ACC112 (cell line): ENCODE data around the gene RNASE8.

Experiments
- H2AFZ ChIP-seq: fragments of 200-600 bp; sonication (generic); one replicate; pipeline ENCODE4 v1.6.0; 2017; ENCODE audit warnings: antibody characterized with exemption, low read length; ENCODE audit not compliant: unreplicated experiment
- H3K27ac ChIP-seq: fragments of 200-600 bp; sonication (generic); 2 replicates; pipeline ENCODE4 v1.5.1; 2014; ENCODE audit warnings: low read depth, mild to moderate bottlenecking, antibody characterized with exemption, low read length, moderate library complexity
- H3K27me3 ChIP-seq: fragments of 200-600 bp; sonication (generic); 2 replicates; pipeline ENCODE4 v1.6.1; 2014; ENCODE audit warnings: mild to moderate bottlenecking, antibody characterized with exemption, low read length, moderate library complexity, mixed read lengths; ENCODE audit not compliant: insufficient read depth
- H3K36me3 ChIP-seq: fragments of 200-600 bp; sonication (generic); 2 replicates; pipeline ENCODE4 v1.6.1; 2016; ENCODE audit warnings: mild to moderate bottlenecking, antibody characterized with exemption, low read length, moderate library complexity, mixed read lengths; ENCODE audit not compliant: insufficient read depth
- H3K4me1 ChIP-seq: fragments of 200-600 bp; sonication (generic); one replicate; pipeline ENCODE4 v1.6.1; 2016; ENCODE audit warnings: low read length, mixed read lengths; ENCODE audit not compliant: insufficient read depth, unreplicated experiment, control insufficient read depth
- H3K4me3 ChIP-seq: fragments of 200-600 bp; sonication (generic); 2 replicates; pipeline ENCODE4 v1.5.1; 2014; ENCODE audit warnings: mild to moderate bottlenecking, low read depth, low read length
- H3K79me2 ChIP-seq: fragments of 200-600 bp; sonication (generic); one replicate; pipeline ENCODE4 v1.6.0; 2016; ENCODE audit warnings: low read length; ENCODE audit not compliant: control insufficient read depth, unreplicated experiment, insufficient read depth

The RNASE8 gene

DNA sequence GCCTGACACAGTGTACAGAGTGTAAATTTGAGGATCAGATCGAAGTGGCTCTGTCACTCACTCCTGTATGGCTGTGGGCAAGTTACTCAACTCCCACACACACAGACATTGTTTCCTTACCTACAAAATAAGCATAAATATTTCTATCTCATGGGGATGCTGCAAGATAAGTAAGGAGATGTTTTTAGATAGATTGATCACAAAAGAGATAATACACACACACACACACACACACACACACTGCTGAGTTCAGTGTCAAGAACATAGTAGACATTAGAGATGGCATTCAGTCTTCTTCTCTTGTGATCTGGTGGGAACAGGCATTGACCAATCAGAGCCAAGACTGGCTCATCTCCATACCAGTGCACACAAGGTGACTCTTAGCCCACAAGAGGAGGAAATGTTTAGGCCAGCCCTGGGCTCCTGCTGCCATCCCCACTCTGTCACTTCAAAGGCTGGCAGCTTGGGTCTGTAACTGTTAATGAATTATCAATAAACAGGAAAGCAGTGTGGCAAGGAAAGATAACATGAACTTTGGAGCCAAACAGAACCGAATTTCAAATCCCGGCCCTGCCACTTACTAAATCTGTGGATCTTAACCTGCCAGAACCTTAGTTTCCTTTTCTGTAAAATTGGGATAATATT is 3.4 kb upstream of the RNASE8 start:
- H3K79me2 ChIP-seq = no peaks in the 10 kb centered on the region
- peaks cover 3% of the 10 kb centered on the region for H3K4me1 ChIP-seq
- H3K27ac ChIP-seq = no peak overlapping the region
- no peaks in the 10 kb centered on the region; the same call in 1 of the 2 replicates for H3K27me3 ChIP-seq
- H2AFZ ChIP-seq = no peak overlapping the region
- H3K4me3 ChIP-seq = no peak overlapping the region
- H3K36me3 ChIP-seq = no peaks in the 10 kb centered on the region

DNA sequence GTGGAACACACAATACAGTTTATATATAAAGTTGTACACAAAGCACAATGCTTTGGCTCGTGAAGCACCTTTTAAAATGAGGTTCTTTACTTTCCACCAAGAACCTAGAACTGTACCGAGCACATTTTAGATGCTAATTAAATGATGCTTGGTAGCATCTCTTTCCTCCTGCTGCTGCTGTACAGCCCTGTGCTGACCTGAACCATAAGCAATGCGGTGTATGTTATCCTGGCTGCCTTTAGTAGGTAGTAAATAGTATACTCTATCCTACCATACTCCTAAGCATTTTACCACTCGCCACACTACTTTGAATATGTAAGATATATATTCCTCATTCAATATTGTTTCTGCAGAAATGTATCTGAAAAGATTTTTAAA is 2.9 kb upstream of the RNASE8 start:
- no peaks in the 10 kb centered on the region for H3K79me2 ChIP-seq
- H3K27me3 ChIP-seq = no peaks in the 10 kb centered on the region; the same call in 1 of the 2 replicates
- no peak overlapping the region for H3K27ac ChIP-seq
- H3K36me3 ChIP-seq = no peaks in the 10 kb centered on the region
- H2AFZ ChIP-seq = no peak overlapping the region
- H3K4me3 ChIP-seq = no peak overlapping the region
- no peaks in the 10 kb centered on the region for H3K4me1 ChIP-seq

GRCh38 chr14:21055432-21056117 is 2.0 kb upstream of the RNASE8 start:
- no peaks in the 10 kb centered on the region for H3K36me3 ChIP-seq
- H3K4me3 ChIP-seq = no peak overlapping the region
- no peak overlapping the region for H2AFZ ChIP-seq
- no peaks in the 10 kb centered on the region for H3K4me1 ChIP-seq
- H3K27me3 ChIP-seq = no peaks in the 10 kb centered on the region; the same call in 1 of the 2 replicates
- no peak overlapping the region for H3K27ac ChIP-seq
- H3K79me2 ChIP-seq = no peaks in the 10 kb centered on the region

DNA sequence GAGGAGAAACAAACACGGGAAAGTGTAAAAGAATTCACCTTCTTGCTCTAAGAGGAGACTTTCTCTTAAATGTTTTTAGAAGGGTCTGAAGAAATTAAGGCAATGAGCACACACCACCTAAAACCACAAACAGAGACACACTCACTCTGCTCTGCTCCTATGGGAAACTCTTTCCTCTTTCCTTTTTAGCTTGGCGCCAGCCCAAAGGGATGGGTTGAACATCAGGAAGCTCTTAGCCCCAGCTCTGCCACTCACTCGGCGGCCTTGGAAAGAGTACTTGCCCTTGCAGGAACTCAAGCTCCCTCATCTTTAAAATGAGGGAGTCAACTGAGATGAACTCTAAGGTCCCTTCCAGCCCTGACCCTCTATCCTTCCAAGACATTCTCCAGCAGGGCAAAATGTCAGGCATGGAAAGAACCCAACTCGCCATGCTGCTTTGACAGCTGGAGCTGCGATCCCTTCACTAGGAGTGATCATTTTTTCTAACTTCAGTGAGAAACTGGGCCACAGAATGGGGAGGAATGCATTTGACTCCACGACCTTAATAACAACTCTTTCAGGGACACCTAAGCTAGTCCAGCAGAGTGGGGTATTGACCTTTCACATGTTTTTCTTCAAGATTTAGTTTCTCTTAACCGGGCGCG is 980 bp upstream of the RNASE8 start:
- no peak overlapping the region for H2AFZ ChIP-seq
- H3K27ac ChIP-seq = no peak overlapping the region
- no peaks in the 10 kb centered on the region for H3K4me1 ChIP-seq
- no peaks in the 10 kb centered on the region for H3K36me3 ChIP-seq
- no peaks in the 10 kb centered on the region for H3K79me2 ChIP-seq
- no peak overlapping the region for H3K4me3 ChIP-seq
- peaks cover 8% of the 10 kb centered on the region for H3K27me3 ChIP-seq

DNA sequence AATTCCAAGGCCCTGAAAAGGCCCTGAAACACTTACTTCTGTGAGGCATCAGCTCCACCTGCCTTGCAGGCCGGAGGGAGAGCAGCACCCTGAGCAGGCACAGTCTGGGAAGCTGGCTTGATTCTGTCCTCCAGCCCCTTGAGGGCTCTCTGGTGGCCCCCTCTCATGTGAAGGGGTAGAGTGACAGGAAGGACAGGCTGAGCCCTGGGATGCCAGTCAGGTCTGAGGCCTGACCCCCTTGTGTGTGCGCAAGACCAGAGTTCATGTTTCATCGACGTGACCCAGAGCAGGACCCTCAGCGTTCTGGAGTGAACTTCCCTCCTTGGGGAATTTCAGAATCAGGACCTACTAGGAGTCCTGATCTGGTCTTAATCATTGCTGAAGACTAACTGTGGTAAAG is 1.3 kb downstream of the RNASE8 start:
- peaks cover 9% of the 10 kb centered on the region for H3K4me1 ChIP-seq
- no peak overlapping the region for H2AFZ ChIP-seq
- no peak overlapping the region for H3K4me3 ChIP-seq
- H3K27ac ChIP-seq = no peak overlapping the region
- H3K27me3 ChIP-seq = peaks cover 8% of the 10 kb centered on the region; the same call in 1 of the 2 replicates
- H3K36me3 ChIP-seq = no peaks in the 10 kb centered on the region
- H3K79me2 ChIP-seq = no peaks in the 10 kb centered on the region

GRCh38 chr14:21059842-21060613 is 2.4 kb downstream of the RNASE8 start:
- Histone ChIP-seq H2AFZ (no peak overlapping the region), H3K27ac (no peak overlapping the region), H3K4me3 (no peak overlapping the region), H3K27me3 (peaks cover 8% of the 10 kb centered on the region; the same call in 1 of the 2 replicates), H3K36me3 (no peaks in the 10 kb centered on the region), H3K4me1 (peaks cover 9% of the 10 kb centered on the region), H3K79me2 (no peaks in the 10 kb centered on the region)

- Histone ChIP-seq H3K36me3 (no peaks in the 10 kb centered on the region), H3K27ac (no peak overlapping the region), H2AFZ (no peak overlapping the region), H3K27me3 (peaks cover 8% of the 10 kb centered on the region; the same call in 1 of the 2 replicates), H3K4me3 (no peak overlapping the region), H3K4me1 (peaks cover 9% of the 10 kb centered on the region), H3K79me2 (no peaks in the 10 kb centered on the region)
Measured at GRCh38 chr14:21060614-21061346, 3.2 kb downstream of the RNASE8 start.

DNA sequence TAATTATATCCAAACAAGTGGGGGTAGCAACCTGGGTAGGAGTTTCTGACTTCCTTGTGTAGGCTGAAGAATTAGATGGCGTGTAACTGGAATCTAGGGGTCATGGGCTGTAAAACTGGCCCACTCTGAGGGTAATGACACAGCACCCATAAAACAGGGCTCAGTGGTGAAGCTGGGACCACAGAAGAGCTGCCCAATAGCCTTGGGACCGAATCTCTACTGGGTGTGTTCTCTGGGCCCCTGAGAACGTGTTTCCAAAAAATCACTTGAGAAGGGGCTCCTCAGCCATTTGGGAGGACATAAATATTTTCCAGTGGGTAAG is 3.7 kb downstream of the RNASE8 start:
- Histone ChIP-seq H3K4me1 (peaks cover 9% of the 10 kb centered on the region), H2AFZ (no peak overlapping the region), H3K36me3 (no peaks in the 10 kb centered on the region), H3K27ac (no peak overlapping the region), H3K4me3 (no peak overlapping the region), H3K27me3 (peaks cover 8% of the 10 kb centered on the region; the same call in 1 of the 2 replicates), H3K79me2 (no peaks in the 10 kb centered on the region)

GRCh38 chr14:21063479-21063878 is 5.9 kb downstream of the RNASE8 start:
- H3K27me3 ChIP-seq = peaks cover 8% of the 10 kb centered on the region; the same call in 1 of the 2 replicates
- no peak overlapping the region for H2AFZ ChIP-seq
- H3K79me2 ChIP-seq = no peaks in the 10 kb centered on the region
- no peak overlapping the region for H3K4me3 ChIP-seq
- H3K4me1 ChIP-seq = peaks cover 10% of the 10 kb centered on the region
- H3K27ac ChIP-seq = no peak overlapping the region
- H3K36me3 ChIP-seq = no peaks in the 10 kb centered on the region

DNA sequence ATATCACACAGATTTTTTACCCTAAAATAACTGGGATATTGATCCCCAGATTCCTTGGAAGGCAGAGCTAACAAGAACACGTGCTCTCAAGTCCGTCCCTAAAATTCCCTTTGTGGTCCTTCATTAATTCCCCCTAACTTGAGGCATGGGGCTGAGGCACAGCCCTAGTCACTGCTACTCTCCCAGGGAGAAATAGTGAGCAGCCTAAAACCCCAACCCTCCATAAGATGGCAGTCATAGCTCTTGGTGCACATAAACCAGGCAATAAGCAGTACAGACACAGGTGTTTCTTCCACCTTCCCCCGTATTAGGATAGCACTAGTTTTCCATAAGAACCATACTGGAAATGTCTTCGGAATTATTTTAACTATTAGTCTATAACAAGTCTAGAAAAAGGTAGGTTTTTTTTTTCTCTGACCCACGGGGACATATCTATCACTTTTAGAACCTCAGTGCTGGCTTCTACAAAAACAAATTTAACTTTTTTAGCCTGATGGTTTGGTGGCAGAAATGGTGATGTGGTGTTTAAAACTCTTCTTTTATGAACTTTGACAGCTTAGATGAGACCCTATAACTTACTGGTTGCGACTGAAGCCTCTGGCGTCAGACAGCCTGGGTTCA is 9.4 kb downstream of the RNASE8 start:
- Histone ChIP-seq H3K4me1 (peaks cover 25% of the 10 kb centered on the region), H2AFZ (no peak overlapping the region), H3K36me3 (no peaks in the 10 kb centered on the region), H3K27ac (no peak overlapping the region), H3K27me3 (no peaks in the 10 kb centered on the region), H3K79me2 (peaks cover 4% of the 10 kb centered on the region), H3K4me3 (no peak overlapping the region)
